SH-SY5Y (cell line): ENCODE data around the gene ZNF778.

Source experiments
- GATA2 ChIP-seq: IDR thresholded peaks from 2 replicates; pipeline ENCODE4 v1.6.1; 2011; ENCODE audit warnings: mild to moderate bottlenecking, low read depth, low read length
- GATA3 ChIP-seq: IDR thresholded peaks from 2 replicates; pipeline ENCODE4 v1.6.1; 2011; ENCODE audit warnings: low read depth, mild to moderate bottlenecking, low read length, moderate library complexity

DNA sequence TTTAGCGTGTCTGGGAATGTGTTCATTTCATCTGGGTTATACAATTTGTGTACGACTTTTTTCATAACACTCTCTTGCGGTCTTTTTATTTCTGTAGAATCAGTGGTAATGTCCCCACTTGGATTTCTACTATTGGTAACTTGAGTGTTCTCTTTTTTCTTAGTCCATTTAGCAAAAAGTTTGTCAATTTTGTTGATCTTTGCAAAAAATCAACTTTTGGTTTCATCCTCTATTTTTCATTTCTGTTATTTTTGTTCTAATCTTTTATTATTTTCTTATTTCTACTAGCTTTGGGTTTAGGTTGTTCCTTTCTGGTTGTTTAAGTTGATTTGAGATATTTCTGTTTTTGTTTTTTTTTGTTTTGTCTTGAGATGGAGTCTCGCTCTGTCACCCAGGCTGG is 9.5 kb upstream of the ZNF778 start:
- TF ChIP-seq GATA2, result no peak
- no peak for TF ChIP-seq GATA3
